Lung microvascular endothelial cell (primary cell): ENCODE measurements around the gene GLT1D1. TPM values are rescaled to one million over a fixed set of nuclear protein-coding genes. Genes with fewer than 3 reads are reported as not detected.
A peak's percentile ranks its signal among the peaks of the same experiment; 100 is the strongest.

Experiments used
- DNase-seq, 2 donors: peaks; one replicate each; pipeline versions ENCODE4 v3.0.0 to v3.0.0-alpha.2; 2010; ENCODE audit warnings: low read depth in 2 of 2
- total RNA-seq: library from RNA; depleted of rRNA; stranded (reverse); fragments of >200 nt; gene quantifications from 2 replicates; pipeline ENCODE4 v1.2.1, GENCODE V29; 2014

The GLT1D1 gene
- total RNA-seq, 1 donor from 2014 or later = not detected

DNA sequence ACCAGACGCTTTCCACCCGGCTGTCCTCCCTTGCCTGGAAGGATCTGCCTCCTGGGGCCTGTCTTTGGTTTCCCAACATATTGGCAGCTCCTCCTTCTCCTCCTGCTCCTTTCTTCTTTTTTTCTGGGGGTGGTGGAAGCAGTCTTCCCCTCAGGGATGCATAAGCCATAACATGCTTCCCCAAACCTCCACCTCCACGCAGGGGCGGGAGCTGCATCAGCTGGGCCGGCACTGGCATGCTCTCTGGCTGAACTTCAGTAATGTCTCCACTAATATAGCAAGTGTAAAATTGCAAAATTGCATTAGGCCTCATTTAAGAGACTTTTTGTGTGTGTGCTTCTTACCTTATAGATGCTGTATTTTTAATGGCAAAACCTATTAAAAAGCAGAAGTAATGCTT, 58.6 kb downstream of the GLT1D1 start:
- no peak for DNase-seq

DNA sequence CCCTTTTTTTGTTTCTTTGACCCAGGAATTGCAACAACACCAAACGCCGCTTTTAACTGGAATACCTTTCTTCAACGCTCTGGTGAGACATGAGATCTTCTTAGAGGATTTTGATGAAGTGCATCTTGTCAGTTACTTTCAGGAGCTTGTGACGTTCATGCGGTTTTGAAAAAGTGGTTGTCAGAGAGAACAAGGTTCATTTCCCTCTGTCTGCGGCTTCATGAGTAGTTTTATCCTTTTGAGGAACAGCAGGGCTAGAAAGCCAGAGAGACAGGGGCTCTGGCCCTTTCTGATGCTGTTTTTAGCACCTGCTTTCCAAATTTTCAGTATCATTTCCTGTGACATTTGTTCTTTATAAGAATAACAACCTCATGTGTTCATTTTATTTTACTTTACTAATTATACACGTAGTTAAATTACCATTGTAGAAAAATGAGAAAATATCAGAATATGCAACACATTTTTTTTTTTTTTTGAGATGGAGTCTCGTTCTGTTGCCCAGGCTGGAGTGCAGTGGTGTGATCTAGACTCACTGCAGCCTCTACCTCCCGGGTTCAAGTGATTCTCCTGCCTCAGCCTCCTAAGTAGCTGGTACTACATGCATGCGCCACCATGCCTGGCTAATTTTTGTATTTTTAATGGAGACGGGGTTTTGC, 61.8 kb downstream of the GLT1D1 start:
- no peak for DNase-seq

DNA sequence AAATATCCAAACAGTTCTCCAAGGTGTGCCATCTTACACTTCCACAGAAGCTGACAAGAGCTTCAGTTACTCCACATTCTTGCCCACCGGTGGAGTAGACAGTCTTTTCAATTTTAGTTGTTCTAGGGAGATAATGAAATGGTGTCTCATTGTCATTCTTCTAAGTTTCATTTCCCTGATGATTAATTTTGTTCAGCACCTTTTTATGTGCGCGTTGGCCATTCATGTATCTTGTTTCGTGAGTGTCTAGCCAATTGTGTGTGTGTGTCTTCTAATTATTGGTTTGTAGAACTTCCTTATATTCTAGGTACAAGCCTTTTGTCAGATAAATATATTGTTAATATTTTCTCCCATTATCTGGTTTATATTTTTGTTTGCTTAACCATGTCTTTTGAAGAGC, 63.1 kb downstream of the GLT1D1 start:
- no peak for DNase-seq

DNA sequence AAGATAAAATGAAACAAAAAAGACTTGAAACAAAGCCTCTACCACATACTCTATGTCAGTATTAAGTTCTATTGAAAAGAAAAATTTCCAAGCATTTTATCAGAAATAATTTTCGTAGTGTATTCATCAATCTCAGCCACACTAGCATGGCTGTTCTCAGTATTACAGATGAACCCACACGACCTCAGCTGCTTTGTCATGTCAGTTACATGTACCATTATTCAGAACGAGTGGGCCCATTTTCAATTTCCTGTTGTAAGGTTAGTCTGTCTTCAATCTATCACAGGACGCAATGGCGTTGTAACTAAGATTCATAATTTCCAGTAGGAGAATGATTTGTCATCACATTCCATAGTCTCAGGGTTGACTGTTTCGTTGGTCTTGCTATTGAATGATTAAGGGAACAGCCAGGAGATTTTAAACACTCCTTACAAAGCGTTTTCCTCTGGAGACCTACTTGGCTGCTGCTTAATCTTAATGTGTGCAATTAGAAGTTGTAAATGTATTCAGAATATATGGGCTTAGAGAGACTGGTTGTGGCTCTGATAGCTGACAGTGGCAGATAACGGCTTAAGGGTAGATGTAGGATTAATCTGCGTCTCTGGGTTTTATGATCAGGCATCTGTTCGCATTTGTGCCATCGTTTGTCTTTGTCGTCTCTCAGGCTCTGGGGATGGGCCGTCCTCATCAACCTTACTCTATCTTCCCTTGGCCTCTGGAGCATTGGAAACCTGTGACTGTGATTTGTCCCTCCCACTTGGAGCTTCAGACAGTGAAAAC, 65.4 kb downstream of the GLT1D1 start:
- no peak for DNase-seq

DNA sequence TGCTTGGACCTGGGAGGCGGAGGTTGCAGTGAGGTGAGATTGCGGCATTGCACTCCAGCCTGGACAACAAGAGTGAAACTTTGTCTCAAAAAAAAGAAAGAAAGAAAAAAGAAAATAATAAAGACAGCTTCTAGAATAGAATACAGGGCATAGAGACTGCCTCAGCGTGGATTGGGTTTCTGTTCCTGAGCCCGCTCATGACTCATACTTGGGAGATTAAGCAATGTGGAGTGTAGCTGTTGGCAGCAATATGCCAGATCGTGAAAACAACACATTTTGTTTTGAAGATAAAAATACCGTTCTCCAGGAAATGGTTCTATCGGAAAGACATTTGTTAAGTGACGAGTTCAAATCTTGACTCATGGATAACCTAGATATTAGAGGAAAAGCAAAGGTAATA, 67.2 kb downstream of the GLT1D1 start:
- DNase-seq = peak in 1 of 2 donors; percentile 15

DNA sequence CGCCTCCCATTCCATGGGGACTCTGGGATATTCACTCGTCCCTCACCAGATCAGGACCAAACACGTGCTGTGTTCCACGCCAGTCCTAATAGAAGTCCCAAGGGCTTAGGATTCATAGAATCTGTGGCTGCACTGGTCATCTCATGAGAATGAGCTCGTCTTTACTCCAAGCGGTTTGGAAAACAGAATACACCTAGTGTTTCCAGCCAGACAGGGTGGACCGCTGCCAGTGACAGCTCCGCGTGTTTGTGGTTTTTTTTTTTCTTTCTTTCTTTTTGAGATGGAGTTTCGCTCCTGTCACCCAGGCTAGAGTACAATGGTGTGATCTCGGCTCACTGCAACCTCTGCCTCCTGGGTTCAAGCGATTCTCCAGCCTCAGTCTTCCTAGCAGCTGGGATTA, 75.1 kb downstream of the GLT1D1 start:
- no peak for DNase-seq

DNA sequence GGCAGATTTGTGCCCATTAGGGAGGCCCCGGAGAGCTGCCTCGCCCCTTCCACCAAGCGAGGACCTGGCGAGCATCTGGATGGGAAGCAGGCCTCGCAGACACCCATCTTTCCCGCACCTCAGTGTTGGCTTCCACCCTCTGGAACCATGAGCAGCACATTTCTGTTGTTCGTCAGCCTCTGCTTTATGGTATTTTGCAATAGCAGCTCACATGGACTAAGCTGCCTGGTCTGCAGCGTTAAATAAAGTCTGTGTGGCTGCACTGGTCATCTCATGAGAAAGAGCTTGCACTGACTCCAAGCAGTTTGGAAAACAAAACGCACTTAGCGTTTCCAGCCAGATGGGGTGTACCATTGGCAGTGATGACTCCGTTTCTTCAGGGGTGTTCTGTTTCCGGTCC, 75.8 kb downstream of the GLT1D1 start:
- DNase-seq = no peak

DNA sequence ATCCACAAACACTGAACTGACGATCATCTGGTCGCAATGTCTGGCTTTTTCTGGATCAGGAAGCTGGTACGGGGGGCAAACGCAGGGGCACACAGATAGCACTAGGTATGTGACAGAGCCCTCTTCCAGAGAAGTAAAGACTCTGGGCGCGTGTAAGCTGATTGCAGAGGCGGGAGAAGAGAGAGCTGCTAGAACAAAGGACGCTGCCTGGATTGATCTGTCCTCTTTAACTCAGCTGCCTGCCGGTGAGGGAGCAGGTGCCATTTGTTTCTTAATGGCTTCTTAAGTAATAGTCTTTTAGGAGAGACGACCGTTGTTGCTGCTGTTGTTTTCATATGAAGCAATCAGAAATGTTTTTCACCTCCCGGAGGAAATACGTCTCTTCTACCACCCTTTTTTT, 77.3 kb downstream of the GLT1D1 start:
- DNase-seq = no peak

DNA sequence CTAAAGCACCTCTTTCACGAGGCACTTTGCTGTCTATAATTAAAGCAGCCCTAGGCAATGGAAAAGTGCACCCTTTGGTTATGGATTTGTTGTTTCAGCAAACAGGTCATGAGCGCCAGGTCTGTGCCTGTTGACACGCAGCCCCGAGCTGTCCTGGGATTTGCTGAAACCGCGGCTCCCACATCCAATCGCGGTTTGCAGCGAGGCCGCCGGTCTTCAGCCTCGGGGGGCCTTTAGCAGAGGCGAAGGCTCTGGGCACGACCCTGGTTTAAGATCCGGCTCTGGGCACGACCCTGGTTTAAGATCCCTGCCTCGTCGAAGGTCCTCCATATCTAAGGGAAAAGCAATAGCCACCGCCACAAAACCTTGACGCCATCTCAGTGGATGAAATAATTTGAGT, 79.2 kb downstream of the GLT1D1 start:
- no peak for DNase-seq

DNA sequence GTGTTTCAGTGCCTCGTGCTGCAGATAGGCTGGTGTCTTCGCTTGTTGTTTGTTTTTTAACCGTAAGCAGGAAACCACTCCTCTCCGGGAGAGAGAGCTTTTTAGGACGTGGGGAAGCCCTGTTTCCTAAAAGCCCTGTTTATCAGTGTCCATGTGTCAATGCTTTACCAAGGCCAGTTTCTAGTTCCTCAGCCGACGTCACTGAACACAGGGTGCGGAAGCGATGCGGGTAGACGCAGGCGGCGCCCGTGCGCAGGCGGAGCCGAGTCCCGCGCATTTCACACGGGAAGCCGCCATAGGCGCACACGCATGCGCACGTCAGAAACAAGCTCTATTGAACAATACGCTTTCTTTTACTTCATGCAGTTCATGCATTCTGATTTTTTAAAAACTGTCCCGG, 79.8 kb downstream of the GLT1D1 start:
- no peak for DNase-seq

DNA sequence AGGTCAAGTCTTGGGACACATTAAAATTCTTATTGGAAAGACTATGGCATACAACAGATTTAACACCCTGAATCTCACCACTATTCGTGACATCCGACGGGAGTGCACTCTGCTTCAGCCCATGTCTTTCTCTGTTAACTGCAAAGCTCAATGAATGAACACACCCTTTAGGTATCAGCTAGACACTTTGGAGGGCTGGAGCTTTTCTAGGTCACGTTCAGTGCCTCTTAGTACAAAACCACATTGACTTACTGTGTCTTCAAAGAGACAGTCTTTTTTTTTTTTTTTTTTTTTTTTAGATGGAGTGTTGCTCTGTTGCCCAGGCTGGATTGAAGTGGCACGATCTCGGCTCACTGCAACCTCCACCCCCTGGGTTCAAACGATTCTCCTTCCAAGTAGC, 80.6 kb downstream of the GLT1D1 start:
- no peak for DNase-seq

DNA sequence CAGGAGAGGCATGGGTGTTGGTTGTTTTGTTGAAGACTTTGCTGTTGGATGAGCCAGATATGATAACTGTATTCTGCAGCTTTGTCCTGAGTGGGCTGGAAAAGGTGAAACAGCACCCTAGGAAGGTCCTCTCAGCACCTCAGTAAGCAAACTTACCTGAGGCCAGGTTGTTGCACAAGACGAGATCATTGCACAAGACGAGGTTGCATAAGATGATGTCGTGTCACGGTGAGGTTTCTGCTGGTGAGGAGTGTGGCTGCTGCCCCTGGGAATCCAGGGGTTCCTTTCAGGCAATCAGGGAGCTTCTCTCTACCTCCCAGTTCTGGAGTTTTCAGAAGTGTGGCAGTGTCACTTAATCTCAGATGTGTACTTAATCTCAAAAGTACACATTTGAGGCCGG, 85.6 kb downstream of the GLT1D1 start:
- DNase-seq = no peak

DNA sequence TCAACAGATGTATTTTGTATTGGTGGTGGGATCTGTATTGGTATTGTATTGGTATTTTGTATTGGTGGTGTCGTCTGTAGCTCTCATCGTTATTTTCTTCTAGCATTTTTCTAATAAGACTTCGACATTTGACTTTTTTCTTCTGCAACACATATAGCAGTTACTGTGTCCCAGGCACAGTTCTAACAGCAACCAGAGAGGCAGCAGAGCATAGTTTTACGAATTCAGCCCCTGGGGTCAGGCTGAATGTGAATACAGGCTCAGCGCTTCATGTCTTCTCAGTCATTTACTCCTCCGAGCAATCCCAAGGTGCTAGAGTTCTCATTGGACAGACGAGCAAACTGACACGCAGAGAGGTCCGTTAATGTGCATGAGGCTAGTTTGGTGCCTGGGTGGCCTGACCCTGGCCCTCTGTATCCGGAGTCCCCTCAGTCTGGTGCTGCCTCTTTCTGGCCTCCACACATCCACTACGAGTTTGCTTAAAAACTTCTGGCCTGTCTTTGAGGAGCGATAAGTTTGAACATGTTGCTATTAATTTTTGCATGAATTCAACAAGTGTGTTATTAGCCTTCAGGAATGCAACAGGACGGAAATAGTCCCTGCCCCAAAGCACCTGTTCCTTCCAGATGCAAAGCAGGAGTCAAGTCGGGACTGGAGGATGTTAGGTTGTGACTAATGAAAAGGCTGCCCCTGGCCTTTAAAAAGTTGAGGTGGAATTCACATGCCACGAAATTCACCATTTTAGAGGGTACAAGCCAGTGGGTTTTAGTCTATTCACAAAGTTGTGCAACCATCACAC, 87.0 kb downstream of the GLT1D1 start:
- no peak for DNase-seq

DNA sequence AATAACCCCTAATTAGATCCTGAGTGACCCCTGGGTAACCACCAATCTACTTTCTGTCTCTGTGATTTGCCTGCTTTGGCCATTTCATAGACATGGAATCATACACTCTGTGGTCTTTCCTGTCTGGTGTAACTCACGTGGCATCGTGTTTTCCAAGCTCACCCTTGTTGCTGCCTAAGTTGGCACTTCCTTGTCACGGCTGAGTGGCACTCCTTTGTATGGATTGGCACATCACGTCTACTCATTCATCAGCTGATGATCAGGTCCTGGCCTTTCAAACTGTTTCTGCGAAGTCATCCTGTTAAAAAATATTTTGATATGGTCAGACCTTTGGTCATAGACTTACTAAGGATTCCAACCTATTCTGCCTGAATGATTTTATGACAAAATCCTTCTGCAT, 87.7 kb downstream of the GLT1D1 start:
- DNase-seq = no peak

DNA sequence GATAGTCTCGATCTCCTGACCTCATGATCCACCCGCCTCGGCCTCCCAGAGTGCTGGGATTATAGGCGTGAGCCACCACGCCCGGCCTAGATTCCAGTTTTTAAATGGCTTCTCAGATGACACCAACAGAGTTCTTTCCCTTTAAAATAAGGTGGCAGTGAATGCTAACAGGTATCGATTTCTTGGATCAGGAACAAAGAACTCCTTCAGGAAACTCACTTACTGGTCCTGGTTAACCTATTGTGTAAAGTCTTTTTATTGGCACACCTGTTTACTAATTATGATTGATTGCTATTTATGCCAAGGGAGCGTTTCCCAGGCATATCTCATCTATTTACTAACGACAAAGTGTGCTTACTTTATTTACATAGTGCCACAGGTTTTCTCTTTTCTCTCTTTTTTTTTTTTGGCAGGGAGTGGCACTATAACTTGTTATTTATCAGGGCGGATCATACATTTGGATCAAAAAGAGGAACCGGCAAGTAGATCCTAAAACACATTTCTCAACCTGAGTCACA, 89.7 kb downstream of the GLT1D1 start:
- DNase-seq = no peak

DNA sequence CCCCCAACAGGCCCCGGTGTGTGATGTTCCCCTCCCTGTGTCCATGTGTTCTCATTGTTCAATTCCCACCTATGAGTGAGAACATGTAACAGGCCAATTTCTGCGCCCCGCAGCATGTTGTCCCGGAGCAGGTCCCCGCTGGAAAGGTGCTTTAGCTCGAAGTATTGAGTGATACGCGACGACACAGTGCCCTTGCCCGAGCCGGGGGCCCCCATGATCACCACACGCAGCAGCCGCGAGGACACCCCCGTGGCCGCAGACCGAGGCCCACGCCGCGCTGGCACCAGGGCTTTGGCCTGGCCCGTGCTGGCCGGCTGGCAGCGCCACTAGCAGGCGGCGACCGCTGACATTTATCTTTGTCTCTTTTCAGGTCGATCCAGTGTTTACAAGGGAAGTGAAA, 91.7 kb downstream of the GLT1D1 start:
- DNase-seq = no peak

DNA sequence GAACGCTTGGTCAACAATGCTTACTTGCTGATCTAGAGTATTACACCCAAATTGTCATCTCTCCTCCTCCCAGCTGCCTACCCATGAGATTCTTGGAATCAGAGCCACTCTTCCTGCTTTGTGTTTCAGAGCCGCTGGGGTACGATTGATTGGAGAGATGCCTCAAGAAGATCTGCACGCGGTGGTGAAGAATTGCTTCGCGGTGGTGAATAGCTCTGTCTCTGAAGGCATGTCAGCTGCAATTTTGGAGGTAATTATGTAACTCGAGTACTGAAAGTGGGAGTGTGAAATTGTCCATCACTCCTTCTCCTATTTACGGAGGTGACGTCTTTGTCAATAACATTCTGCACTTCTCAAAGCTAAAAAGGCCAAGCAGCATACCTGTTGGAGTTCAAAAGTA, 93.9 kb downstream of the GLT1D1 start:
- DNase-seq = no peak

DNA sequence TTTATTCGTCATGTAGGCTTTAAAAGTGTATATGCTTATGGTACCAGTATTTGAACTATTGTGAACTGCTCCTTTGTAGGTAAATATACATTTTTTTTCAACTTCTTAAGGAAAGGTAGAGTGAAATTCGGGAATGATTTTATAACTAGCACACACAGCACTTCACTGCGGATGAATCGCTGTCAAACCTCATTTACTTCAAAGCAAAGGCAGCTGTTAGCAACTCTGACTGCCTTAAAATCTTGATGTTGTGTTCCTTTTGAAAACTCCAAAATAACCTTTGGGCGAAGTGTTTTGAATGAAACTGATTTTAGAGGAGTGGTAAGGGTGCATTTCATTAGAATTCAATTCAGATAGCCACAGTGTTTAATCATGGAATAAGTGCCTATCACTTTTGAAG, 95.8 kb downstream of the GLT1D1 start:
- no peak for DNase-seq

DNA sequence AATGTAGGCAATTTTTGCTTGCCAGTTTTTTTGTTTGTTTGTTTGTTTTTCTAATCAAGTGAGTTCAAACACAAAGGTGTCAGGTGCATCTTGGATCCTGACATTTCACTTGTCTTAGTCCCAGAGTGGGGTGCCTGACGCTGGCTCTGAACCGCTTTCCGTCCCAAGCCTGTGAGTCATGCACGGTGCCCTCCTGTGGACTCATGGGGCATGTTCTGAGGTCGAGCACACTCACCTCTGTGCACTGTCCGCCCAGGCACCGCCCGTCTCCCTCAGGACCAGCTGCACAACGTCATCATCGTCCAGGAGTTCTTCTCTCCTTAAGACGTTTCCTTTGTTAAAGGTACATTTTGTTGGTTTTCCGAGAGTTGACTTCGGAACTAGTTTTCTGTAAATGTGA, 98.2 kb downstream of the GLT1D1 start:
- DNase-seq = no peak

DNA sequence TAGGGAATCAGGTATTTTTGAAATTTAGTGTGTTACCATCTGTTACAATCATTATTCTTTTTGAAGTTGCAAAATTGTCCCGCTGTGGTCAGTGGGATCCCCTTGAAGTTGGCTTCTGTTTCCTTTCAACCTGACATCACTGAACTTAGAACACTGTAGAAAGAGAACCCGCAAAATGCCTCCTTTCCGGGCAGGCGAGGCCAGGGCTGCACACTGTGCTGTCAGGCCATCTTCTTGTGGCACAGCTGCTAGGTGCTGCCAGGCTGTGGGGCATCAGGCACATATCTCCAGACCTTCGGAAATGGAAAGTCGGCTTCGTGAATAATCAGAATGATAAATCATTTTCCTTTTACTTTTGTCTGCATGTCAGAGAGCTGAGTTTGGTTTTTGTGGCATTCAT, 103.5 kb downstream of the GLT1D1 start:
- DNase-seq = no peak

DNA sequence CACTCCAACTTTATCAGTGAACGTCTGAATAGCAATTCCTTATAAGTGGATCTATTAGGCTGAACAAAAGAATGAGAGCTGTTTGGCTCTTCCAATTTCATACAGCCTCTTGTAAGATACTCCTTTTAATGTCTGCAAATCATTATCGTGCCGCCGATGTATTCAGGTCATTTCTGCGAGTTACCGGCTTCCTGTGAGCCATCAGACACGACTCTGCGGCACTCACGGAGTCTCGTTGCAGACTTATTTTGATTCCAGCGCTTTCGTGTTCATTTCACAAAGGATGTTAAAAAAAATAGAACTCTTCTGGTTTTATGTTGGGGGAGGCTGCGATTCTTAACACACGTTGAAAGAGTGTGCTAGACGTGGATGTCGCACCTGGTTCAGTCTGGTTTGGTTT, 106.6 kb downstream of the GLT1D1 start:
- DNase-seq = no peak

DNA sequence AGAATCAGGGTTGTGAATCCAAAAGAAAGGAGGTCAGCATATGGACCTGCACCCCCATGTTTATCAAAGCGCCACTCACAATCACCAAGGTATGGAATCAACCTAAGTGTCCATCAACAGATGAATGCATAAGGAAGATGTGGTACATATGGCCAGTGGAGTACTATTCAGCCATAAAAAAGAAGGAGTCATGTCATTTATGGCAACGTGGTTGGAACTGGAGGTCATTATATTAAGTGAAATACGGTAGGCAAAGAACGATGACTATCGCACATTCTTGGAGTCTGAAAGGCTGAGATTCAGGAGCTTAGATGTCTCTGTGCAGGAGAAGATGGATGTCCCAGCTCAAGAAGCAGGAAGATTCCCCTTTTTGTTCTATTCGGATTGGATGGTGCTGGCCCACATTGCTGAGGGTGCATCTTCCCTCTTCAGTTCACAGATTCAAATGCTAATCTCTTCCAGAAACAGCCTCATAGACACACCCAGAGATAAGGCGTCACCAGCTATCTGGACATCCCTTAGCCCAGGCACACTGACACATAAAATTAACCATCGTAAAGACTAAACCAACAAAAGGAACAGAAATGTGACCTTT, 108.1 kb downstream of the GLT1D1 start:
- no peak for DNase-seq
